GM12878 (cell line): ENCODE data around the gene PCBD2. TPM values are rescaled to one million over a fixed set of nuclear protein-coding genes. Genes with fewer than 3 reads are reported as not detected.

Experiments used
- ATAC-seq: fragments of 200-7000 bp; cut with Tn5 transposase; 3 replicates; pipeline ENCODE4 v1.9.1; 2020; ENCODE audit warnings: mild to moderate bottlenecking, moderate library complexity
- BruUV-seq: library from RNA; stranded (reverse); fragments of 400-500 nt; replicated peaks from 2 replicates; lab custom pipeline; 2021; lab: Mats Ljungman, UMichigan
- CTCF ChIA-PET: fragments of 300-600 bp; sonication (Branson Sonifier 250); formaldehyde crosslinking; extraction: SDS; loops from one replicate; lab custom pipeline; 2021; ENCODE audit warnings: inconsistent platforms; lab: Yijun Ruan, JAX
- POLR2A ChIA-PET: fragments of 350-600 bp; formaldehyde crosslinking; extraction: SDS; loops from one replicate; lab custom pipeline; 2021; ENCODE audit warnings: inconsistent platforms; lab: Charles Lee
- RAD21 ChIA-PET: fragments of 300-600 bp; sonication (Branson Sonifier 250); formaldehyde crosslinking; loops from one replicate; lab custom pipeline; 2023; ENCODE audit warnings: antibody characterized with exemption; ENCODE audit not compliant: unreplicated experiment; lab: Charles Lee
- SMC1A ChIA-PET: fragments of 300-600 bp; sonication (Branson Sonifier 250); formaldehyde crosslinking; loops from one replicate; lab custom pipeline; 2023; ENCODE audit not compliant: unreplicated experiment, uncharacterized antibody; lab: Charles Lee
- DNase-seq: peaks from one replicate; pipeline ENCODE4 v3.0.0-alpha.2; 2011; ENCODE audit warnings: low read depth, low spot score
- FAIRE-seq: peaks from 3 replicates; lab custom pipeline; 2011; peaks lifted over from hg19 to GRCh38; lab: Jason Lieb, UNC
- H2AFZ ChIP-seq: 2 replicates; pipeline ENCODE4 v1.6.0; 2011; ENCODE audit warnings: low read depth, low read length, control low read depth; ENCODE audit not compliant: control insufficient read depth
- H3K27ac ChIP-seq: 2 replicates; pipeline ENCODE4 v1.5.1; 2011; ENCODE audit warnings: control low read depth; ENCODE audit not compliant: control insufficient read depth, insufficient read depth
- H3K27me3 ChIP-seq, 2 experiments: replicated peaks in 1 of 2; 2 replicates each; pipeline versions ENCODE4 v1.6.0 to v1.6.1; 2011; ENCODE audit warnings: low read length in 1 of 2; ENCODE audit not compliant: control insufficient read depth in 2 of 2, insufficient read depth in 2 of 2
- H3K36me3 ChIP-seq, 2 experiments: 2 replicates each; pipeline ENCODE4 v1.5.1; 2011; ENCODE audit warnings: low read length in 1 of 2; ENCODE audit not compliant: control insufficient read depth in 2 of 2, insufficient read depth in 2 of 2
- H3K4me1 ChIP-seq: 2 replicates; pipeline ENCODE4 v1.6.1; 2011; ENCODE audit warnings: mild to moderate bottlenecking, low read length, moderate library complexity, mixed read lengths; ENCODE audit not compliant: control insufficient read depth, insufficient read depth
- H3K4me2 ChIP-seq: 2 replicates; pipeline ENCODE4 v1.6.0; 2011; ENCODE audit warnings: control low read depth; ENCODE audit not compliant: control insufficient read depth, insufficient read depth
- H3K4me3 ChIP-seq: fragments of 200-600 bp; sonication (generic); 2 replicates; pipeline ENCODE4 v1.5.1; 2016
- H3K79me2 ChIP-seq: 2 replicates; pipeline ENCODE4 v1.6.0; 2011; ENCODE audit warnings: low read length; ENCODE audit not compliant: control insufficient read depth, insufficient read depth
- H3K9ac ChIP-seq: 2 replicates; pipeline ENCODE4 v1.8.0; 2011; ENCODE audit warnings: low read length, control low read depth, mixed read lengths; ENCODE audit not compliant: control insufficient read depth, insufficient read depth
- H3K9me3 ChIP-seq: replicated peaks from 3 replicates; pipeline ENCODE4 v1.5.1; 2011; ENCODE audit warnings: mild to moderate bottlenecking, low read length; ENCODE audit not compliant: control insufficient read depth, insufficient read depth
- H4K20me1 ChIP-seq: 2 replicates; pipeline ENCODE4 v1.6.0; 2011; ENCODE audit not compliant: control insufficient read depth, insufficient read depth
- CTCF ChIP-seq, 3 experiments: IDR thresholded peaks in 2 of 3; conservative IDR thresholded peaks in 1 of 3; 2 replicates each; pipeline ENCODE4 v1.5.1; 2011; ENCODE audit warnings: low read depth in 3 of 3, low read length in 3 of 3, mild to moderate bottlenecking in 3 of 3, control low read depth in 2 of 3, moderate library complexity in 2 of 3, inconsistent platforms in 1 of 3, mixed read lengths in 1 of 3; ENCODE audit not compliant: control insufficient read depth in 2 of 3, insufficient read depth in 1 of 3; ENCODE audit errors: extremely low read depth in 1 of 3
- ESRRA ChIP-seq: IDR thresholded peaks from 2 replicates; pipeline ENCODE4 v1.6.1; 2012; ENCODE audit warnings: mild to moderate bottlenecking, low read length, improper control_type of control experiment
- KLF5 ChIP-seq: fragments of 450-650 bp; IDR thresholded peaks from 2 replicates; pipeline ENCODE4 v1.6.1; 2014; ENCODE audit warnings: mild to moderate bottlenecking; ENCODE audit not compliant: partially characterized antibody
- NFIC ChIP-seq: IDR thresholded peaks from 2 replicates; pipeline ENCODE4 v1.6.1; 2012; ENCODE audit warnings: low read depth, mild to moderate bottlenecking, inconsistent platforms, low read length, moderate library complexity
- NFXL1 ChIP-seq: fragments of 450-650 bp; IDR thresholded peaks from 2 replicates; pipeline ENCODE4 v1.6.1; 2017; ENCODE audit warnings: antibody characterized with exemption, mild to moderate bottlenecking, borderline replicate concordance
- POLR2A ChIP-seq: IDR thresholded peaks from 2 replicates; pipeline ENCODE4 v1.6.1; 2011; ENCODE audit warnings: low read depth, mild to moderate bottlenecking, low read length
- ZNF217 ChIP-seq: fragments of 450-650 bp; IDR thresholded peaks from 2 replicates; pipeline ENCODE4 v1.6.1; 2017; ENCODE audit warnings: antibody characterized with exemption, mild to moderate bottlenecking
- ZNF274 ChIP-seq: IDR thresholded peaks from one replicate; pipeline ENCODE4 v1.8.0; 2011; ENCODE audit not compliant: insufficient read length, insufficient read depth
- ZZZ3 ChIP-seq: IDR thresholded peaks from 2 replicates; pipeline ENCODE4 v1.6.1; 2011; ENCODE audit warnings: low read depth; ENCODE audit not compliant: control insufficient read depth, insufficient read length
- WGBS: methylation state at CpG from one replicate; pipeline ENCODE4 v1.1.6; 2016; ENCODE audit warnings: low lambda C conversion rate; ENCODE audit not compliant: insufficient replicate concordance, insufficient coverage; ENCODE audit errors: missing lambda C conversion rate; 5-methylcytosine and 5-hydroxymethylcytosine counted together
- in situ Hi-C: fragments of 300-500 bp; cut with MboI; formaldehyde crosslinking; loops from 9 replicates; pipeline ENCODE4 v1.14.3; 2018; ENCODE audit warnings: mixed read lengths
- intact Hi-C: fragments of 100-400 bp; cut with micrococcal nuclease; formaldehyde crosslinking; loops from one replicate; pipeline ENCODE4 v1.14.2; 2022; ENCODE audit not compliant: unreplicated experiment
- polyA plus RNA-seq, 11 experiments: library from polyadenylated mRNA; depleted of rRNA in 4 of 11; unstranded in 6 of 11; stranded (reverse) in 5 of 11; fragments of >200 nt; fragmentation: Nextera tagmentation in 4 of 11; fragmentation: Illumina TruSeq in 1 of 11; extraction: Ambion mirVana in 4 of 11; extraction: Trizol in 1 of 11; gene quantifications; 1 replicate in 1 of 11; 2 replicates in 10 of 11; pipeline versions ENCODE4 v1.2.1 to v1.2.3, GENCODE V29; 2011 to 2016; ENCODE audit warnings: inconsistent platforms in 2 of 11, missing spikeins in 2 of 11, low read depth in 1 of 11
- total RNA-seq, 4 experiments: library from RNA; depleted of rRNA in 3 of 4; stranded (reverse); fragments of >200 nt in 3 of 4; fragmentation: Illumina TruSeq in 1 of 4; extraction: Trizol in 1 of 4; gene quantifications; 2 replicates each; pipeline versions ENCODE4 v1.2.1 to v1.2.3, GENCODE V29; 2013 to 2021

The PCBD2 gene
- total and polyA plus RNA-seq, 10 of the 15 experiments (the other 5 are each of a cell fraction or from before 2014, with no cell fraction given) = 5.4 to 13.6 (median 6.7) TPM

- no peak overlapping the region for H2AFZ ChIP-seq
- H3K9me3 ChIP-seq = no peaks in the 10 kb centered on the region
- ChIA-PET CTCF (interaction anchor here (1.0 kb wide), 1 partner anchor 14 kb away, joined by 3 read pairs; no protein-coding TSS in a partner anchor), RAD21 (interaction anchor here (0.7 to 1.5 kb wide), 2 partner anchors 24 to 118 kb away, joined by 3 read pairs; no protein-coding TSS in a partner anchor), POLR2A (no interaction called here), SMC1A (interaction anchor here (1.3 kb wide), 1 partner anchor 23 kb away, joined by 3 read pairs; no protein-coding TSS in a partner anchor)
- in situ Hi-C loops (no loop called here), intact Hi-C loops (no loop called here)
- H3K27me3 ChIP-seq = no peaks in the 10 kb centered on the region
- no peaks in the 10 kb centered on the region for H4K20me1 ChIP-seq
- no peaks in the 10 kb centered on the region for H3K36me3 ChIP-seq
- 98% methylated on average over 3 of the region's 3 CpGs for WGBS
- H3K9ac ChIP-seq = no peak overlapping the region
- FAIRE-seq (no peak), DNase-seq (no peak), ATAC-seq (no peak)
- TF ChIP-seq ZNF274 (no peak), NFIC (no peak), KLF5 (no peak), NFXL1 (no peak), ZZZ3 (no peak), ESRRA (no peak), CTCF (IDR thresholded peaks at IDR 0.05 in 2 of 3, conservative IDR thresholded peaks at IDR 0.05 in 1 of 3; ENCODE audit: control insufficient read depth in 2 of 3, extremely low read depth in 1 of 3, insufficient read depth in 1 of 3, low read depth in 3 of 3, low read length in 3 of 3) (no peak), ZNF217 (no peak), POLR2A (no peak)
- no TSS peak for BruUV-seq
- H3K4me1 ChIP-seq = peaks cover 18% of the 10 kb centered on the region
- no peak overlapping the region for H3K4me3 ChIP-seq
- 0 out of 2 replicates have a peak overlapping the region, but pooled peaks have one; percentile 1 for H3K4me2 ChIP-seq
- H3K27ac ChIP-seq = no peak overlapping the region
- peaks cover 44% of the 10 kb centered on the region for H3K79me2 ChIP-seq
These were observed 26.5 kb upstream of the PCBD2 start for GRCh38 chr5:134878403-134878802.
